ENCODE measurements around the gene ANO6.

DNA sequence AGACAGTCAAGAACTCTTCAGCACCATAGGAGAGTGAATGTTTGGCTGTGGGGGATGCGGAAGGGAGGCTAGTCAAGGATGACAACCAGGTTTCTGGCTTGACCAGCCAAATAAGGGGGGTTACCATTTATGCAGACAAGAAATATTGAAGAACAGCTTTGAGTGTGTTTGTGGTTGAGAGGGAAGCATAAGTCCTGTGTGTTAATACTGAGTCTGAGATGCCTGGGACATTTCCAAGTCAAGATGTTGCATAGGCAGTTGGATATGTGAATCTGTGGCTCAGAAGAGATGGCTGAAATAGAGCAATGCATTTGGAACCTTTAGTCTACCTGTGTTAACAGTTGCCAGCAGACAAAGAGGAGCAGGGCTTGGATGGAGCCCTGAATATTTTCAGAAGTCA lies 66.1 kb downstream of the ANO6 start:
- TF ChIP-seq, protein P1, sequence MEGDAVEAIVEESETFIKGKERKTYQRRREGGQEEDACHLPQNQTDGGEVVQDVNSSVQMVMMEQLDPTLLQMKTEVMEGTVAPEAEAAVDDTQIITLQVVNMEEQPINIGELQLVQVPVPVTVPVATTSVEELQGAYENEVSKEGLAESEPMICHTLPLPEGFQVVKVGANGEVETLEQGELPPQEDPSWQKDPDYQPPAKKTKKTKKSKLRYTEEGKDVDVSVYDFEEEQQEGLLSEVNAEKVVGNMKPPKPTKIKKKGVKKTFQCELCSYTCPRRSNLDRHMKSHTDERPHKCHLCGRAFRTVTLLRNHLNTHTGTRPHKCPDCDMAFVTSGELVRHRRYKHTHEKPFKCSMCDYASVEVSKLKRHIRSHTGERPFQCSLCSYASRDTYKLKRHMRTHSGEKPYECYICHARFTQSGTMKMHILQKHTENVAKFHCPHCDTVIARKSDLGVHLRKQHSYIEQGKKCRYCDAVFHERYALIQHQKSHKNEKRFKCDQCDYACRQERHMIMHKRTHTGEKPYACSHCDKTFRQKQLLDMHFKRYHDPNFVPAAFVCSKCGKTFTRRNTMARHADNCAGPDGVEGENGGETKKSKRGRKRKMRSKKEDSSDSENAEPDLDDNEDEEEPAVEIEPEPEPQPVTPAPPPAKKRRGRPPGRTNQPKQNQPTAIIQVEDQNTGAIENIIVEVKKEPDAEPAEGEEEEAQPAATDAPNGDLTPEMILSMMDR (IDR thresholded peaks at IDR 0.05) = no peak
- TF ChIP-seq EZH2 (IDR thresholded peaks at IDR 0.05; ENCODE audit: borderline replicate concordance, insufficient read depth, low read depth, low read length, poor library complexity, severe bottlenecking) = no peak

Measured in B cell (primary cell).